Liver (tissue), 9 donors: ENCODE results near the gene ADCY2. TPM values are rescaled to one million over a fixed set of nuclear protein-coding genes. Genes with fewer than 3 reads are reported as not detected.

Source experiments
- DNase-seq: peaks from one replicate; pipeline ENCODE4 v3.0.0-alpha.2; 2017; ENCODE audit warnings: low spot score
- H3K27ac ChIP-seq, 2 donors: one replicate each; pipeline ENCODE4 v1.7.0; 2013; ENCODE audit warnings: inconsistent platforms in 2 of 2, low read length in 2 of 2, control low read depth in 1 of 2, low read depth in 1 of 2, mild to moderate bottlenecking in 1 of 2
- H3K27me3 ChIP-seq, 4 donors: one replicate each; pipeline versions ENCODE4 v1.6.1 to v1.7.0; 2013; ENCODE audit warnings: low read length in 3 of 4, inconsistent platforms in 1 of 4, mild to moderate bottlenecking in 1 of 4, moderate library complexity in 1 of 4; ENCODE audit not compliant: control insufficient read depth in 4 of 4, insufficient read depth in 4 of 4
- H3K36me3 ChIP-seq, 4 donors: one replicate each; pipeline versions ENCODE4 v1.6.1 to v1.7.0; 2013; ENCODE audit warnings: low read length in 3 of 4, mild to moderate bottlenecking in 3 of 4, low read depth in 1 of 4, moderate library complexity in 1 of 4; ENCODE audit not compliant: control insufficient read depth in 4 of 4, insufficient read depth in 3 of 4
- H3K4me1 ChIP-seq, 4 donors: one replicate each; pipeline versions ENCODE4 v1.6.1 to v1.7.0; 2013; ENCODE audit warnings: low read length in 3 of 4, mild to moderate bottlenecking in 3 of 4, moderate library complexity in 1 of 4; ENCODE audit not compliant: control insufficient read depth in 4 of 4, insufficient read depth in 4 of 4
- H3K4me3 ChIP-seq, 3 donors: one replicate each; pipeline versions ENCODE4 v1.6.1 to v1.7.0; 2013; ENCODE audit warnings: low read length in 3 of 3, control low read depth in 1 of 3, low read depth in 1 of 3, mild to moderate bottlenecking in 1 of 3
- H3K9ac ChIP-seq, 2 donors: one replicate each; pipeline ENCODE4 v1.7.0; 2013; ENCODE audit warnings: low read length in 2 of 2, mild to moderate bottlenecking in 2 of 2, moderate library complexity in 2 of 2, control low read depth in 1 of 2, low read depth in 1 of 2
- H3K9me3 ChIP-seq, 4 donors: one replicate each; pipeline versions ENCODE4 v1.6.1 to v1.7.0; 2013; ENCODE audit warnings: low read length in 3 of 4; ENCODE audit not compliant: control insufficient read depth in 4 of 4
- CTCF ChIP-seq: fragments of 150-350 bp; IDR thresholded peaks from 2 replicates; pipeline ENCODE4 v1.5.1; 2017; ENCODE audit warnings: improper control_type of control experiment, low read depth, low read length; ENCODE audit not compliant: missing input control
- EGR1 ChIP-seq, 2 donors: IDR thresholded peaks; 2 replicates each; pipeline ENCODE4 v1.6.1; 2016 to 2018; ENCODE audit warnings: antibody characterized with exemption in 2 of 2, low read depth in 2 of 2
- FOXA1 ChIP-seq: IDR thresholded peaks from 2 replicates; pipeline ENCODE4 v1.6.1; 2016; ENCODE audit warnings: antibody characterized with exemption
- FOXA2 ChIP-seq: IDR thresholded peaks from 2 replicates; pipeline ENCODE4 v1.6.1; 2016; ENCODE audit warnings: antibody characterized with exemption
- GABPA ChIP-seq, 2 donors: IDR thresholded peaks in 1 of 2; conservative IDR thresholded peaks in 1 of 2; 2 replicates each; pipeline ENCODE4 v1.6.1; 2016; ENCODE audit warnings: antibody characterized with exemption in 2 of 2, mild to moderate bottlenecking in 1 of 2, moderate library complexity in 1 of 2
- HNF4A ChIP-seq, 2 donors: conservative IDR thresholded peaks; 2 replicates each; pipeline ENCODE4 v1.6.1; 2016; ENCODE audit warnings: antibody characterized with exemption in 2 of 2, mild to moderate bottlenecking in 2 of 2
- HNF4G ChIP-seq: IDR thresholded peaks from 2 replicates; pipeline ENCODE4 v1.6.1; 2016; ENCODE audit warnings: antibody characterized with exemption
- JUND ChIP-seq, 2 donors: IDR thresholded peaks; 2 replicates each; pipeline ENCODE4 v1.6.1; 2016; ENCODE audit warnings: antibody characterized with exemption in 2 of 2
- NR2F2 ChIP-seq: IDR thresholded peaks from 2 replicates; pipeline ENCODE4 v1.6.1; 2016; ENCODE audit warnings: antibody characterized with exemption
- RAD21 ChIP-seq, 2 donors: IDR thresholded peaks; 2 replicates each; pipeline ENCODE4 v1.6.1; 2016; ENCODE audit warnings: antibody characterized with exemption in 2 of 2, mild to moderate bottlenecking in 2 of 2
- RXRA ChIP-seq, 2 donors: IDR thresholded peaks; 2 replicates each; pipeline ENCODE4 v1.6.1; 2017 to 2018; ENCODE audit warnings: antibody characterized with exemption in 2 of 2, mild to moderate bottlenecking in 1 of 2
- SP1 ChIP-seq: IDR thresholded peaks from 2 replicates; pipeline ENCODE4 v1.6.1; 2018; ENCODE audit warnings: antibody characterized with exemption, mild to moderate bottlenecking
- TAF1 ChIP-seq: conservative IDR thresholded peaks from 2 replicates; pipeline ENCODE4 v1.6.1; 2016; ENCODE audit warnings: antibody characterized with exemption, mild to moderate bottlenecking
- YY1 ChIP-seq: IDR thresholded peaks from 2 replicates; pipeline ENCODE4 v1.6.1; 2016; ENCODE audit warnings: antibody characterized with exemption, mild to moderate bottlenecking
- WGBS: extraction: QIAGEN DNeasy Blood & Tissue Kit; methylation state at CpG from one replicate; pipeline ENCODE4 v1.1.7; 2013; 5-methylcytosine and 5-hydroxymethylcytosine counted together
- polyA plus RNA-seq, 2 donors: library from polyadenylated mRNA; stranded (reverse) in 1 of 2; unstranded in 1 of 2; fragments of 200-250 nt in 1 of 2; fragments of >200 nt in 1 of 2; fragmentation: Nextera tagmentation in 1 of 2; extraction: Ambion mirVana in 1 of 2; gene quantifications; one replicate each; pipeline versions ENCODE4 v1.2.1 to v1.2.3, GENCODE V29; 2013 to 2015
- total RNA-seq, 2 donors: library from RNA; depleted of rRNA; stranded (reverse); fragments of >200 nt; gene quantifications; one replicate each; pipeline ENCODE4 v1.2.3, GENCODE V29; 2014
- TF ChIP-seq, protein P1 (sequence below): IDR thresholded peaks from 2 replicates; pipeline ENCODE4 v1.6.1; 2016; ENCODE audit warnings: antibody characterized with exemption
- TF ChIP-seq, protein P2 (sequence below): IDR thresholded peaks from 2 replicates; pipeline ENCODE4 v1.6.1; 2016; ENCODE audit warnings: antibody characterized with exemption
- donor health status: healthy.
- donor health status: healthy.
- donor health status: healthy.
- donor health status: healthy.
- donor health status: healthy.

ADCY2 gene
- total and polyA plus RNA-seq, 4 donors: not detected

DNA sequence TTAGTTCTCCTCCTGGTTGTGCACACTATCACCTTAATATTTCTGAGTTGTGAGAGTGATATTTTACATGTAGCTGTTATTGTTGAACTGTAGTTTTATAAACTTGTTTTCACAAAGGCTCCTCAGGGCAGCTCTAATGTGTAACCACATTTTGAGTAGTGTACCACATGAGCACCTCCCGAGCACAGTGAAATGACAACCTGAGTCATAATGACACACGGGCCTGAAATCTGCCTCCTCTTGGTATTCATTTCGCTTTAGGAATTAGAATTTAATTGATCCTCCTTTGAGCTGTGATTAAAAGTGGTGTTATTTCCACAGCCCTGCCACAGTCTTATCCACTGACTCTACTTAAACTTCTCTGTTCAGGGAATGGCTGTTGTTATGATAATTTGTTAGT is 480.9 kb downstream of the ADCY2 start:
- Histone ChIP-seq H3K36me3 (peaks cover 6 to 38% (median 30%) of the 10 kb centered on the region in 4 donors), H3K27ac (no peak overlapping the region), H3K9me3 (peaks cover 0 to 4% (median 0%) of the 10 kb centered on the region in 4 donors), H3K9ac (no peak overlapping the region), H3K4me3 (no peak overlapping the region), H3K27me3 (no peaks in the 10 kb centered on the region), H3K4me1 (peaks cover 5 to 27% (median 21%) of the 10 kb centered on the region in 4 donors)
- WGBS: 82% methylated on average over 3 of the region's 3 CpGs
- no peak for TF ChIP-seq RAD21 (IDR thresholded peaks at IDR 0.05)
- TF ChIP-seq TAF1: no peak
- TF ChIP-seq FOXA2: no peak
- TF ChIP-seq HNF4G: no peak
- TF ChIP-seq JUND (IDR thresholded peaks at IDR 0.05): no peak
- TF ChIP-seq, protein P1, sequence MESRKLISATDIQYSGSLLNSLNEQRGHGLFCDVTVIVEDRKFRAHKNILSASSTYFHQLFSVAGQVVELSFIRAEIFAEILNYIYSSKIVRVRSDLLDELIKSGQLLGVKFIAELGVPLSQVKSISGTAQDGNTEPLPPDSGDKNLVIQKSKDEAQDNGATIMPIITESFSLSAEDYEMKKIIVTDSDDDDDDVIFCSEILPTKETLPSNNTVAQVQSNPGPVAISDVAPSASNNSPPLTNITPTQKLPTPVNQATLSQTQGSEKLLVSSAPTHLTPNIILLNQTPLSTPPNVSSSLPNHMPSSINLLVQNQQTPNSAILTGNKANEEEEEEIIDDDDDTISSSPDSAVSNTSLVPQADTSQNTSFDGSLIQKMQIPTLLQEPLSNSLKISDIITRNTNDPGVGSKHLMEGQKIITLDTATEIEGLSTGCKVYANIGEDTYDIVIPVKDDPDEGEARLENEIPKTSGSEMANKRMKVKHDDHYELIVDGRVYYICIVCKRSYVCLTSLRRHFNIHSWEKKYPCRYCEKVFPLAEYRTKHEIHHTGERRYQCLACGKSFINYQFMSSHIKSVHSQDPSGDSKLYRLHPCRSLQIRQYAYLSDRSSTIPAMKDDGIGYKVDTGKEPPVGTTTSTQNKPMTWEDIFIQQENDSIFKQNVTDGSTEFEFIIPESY: no peak
- no peak for TF ChIP-seq HNF4A (conservative IDR thresholded peaks at IDR 0.05)
- TF ChIP-seq RXRA (IDR thresholded peaks at IDR 0.05): no peak
- TF ChIP-seq SP1: no peak
- no peak for TF ChIP-seq CTCF
- no peak for DNase-seq

DNA sequence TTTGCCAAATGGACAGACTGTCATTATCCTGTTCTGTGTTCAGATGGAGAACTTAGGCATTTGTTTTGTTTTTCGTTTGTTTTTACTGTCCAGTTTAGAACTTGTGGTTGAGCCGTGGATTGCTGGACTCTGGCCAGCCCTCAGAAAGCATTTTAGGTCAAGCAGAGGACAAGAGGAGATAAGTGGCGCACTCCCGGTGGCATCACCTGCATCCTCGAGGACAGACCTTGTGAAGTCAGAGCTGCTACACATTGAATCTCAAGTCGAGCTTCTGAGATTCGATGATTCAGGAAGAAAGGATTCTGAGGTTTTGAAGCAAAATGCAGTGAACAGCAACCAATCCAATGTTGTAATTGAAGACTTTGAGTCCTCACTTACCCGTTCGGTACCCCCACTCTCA is 481.9 kb downstream of the ADCY2 start:
- Histone ChIP-seq H3K9me3 (peaks cover 0 to 4% (median 0%) of the 10 kb centered on the region in 4 donors), H3K36me3 (peaks cover 8 to 40% (median 35%) of the 10 kb centered on the region in 4 donors), H3K27ac (peak overlapping the region; percentile 48 to 90), H3K9ac (no peak overlapping the region), H3K27me3 (no peaks in the 10 kb centered on the region), H3K4me3 (no peak overlapping the region), H3K4me1 (peaks cover 5 to 27% (median 21%) of the 10 kb centered on the region in 4 donors)
- no peak for TF ChIP-seq FOXA2
- no peak for TF ChIP-seq JUND (IDR thresholded peaks at IDR 0.05)
- TF ChIP-seq, protein P2, sequence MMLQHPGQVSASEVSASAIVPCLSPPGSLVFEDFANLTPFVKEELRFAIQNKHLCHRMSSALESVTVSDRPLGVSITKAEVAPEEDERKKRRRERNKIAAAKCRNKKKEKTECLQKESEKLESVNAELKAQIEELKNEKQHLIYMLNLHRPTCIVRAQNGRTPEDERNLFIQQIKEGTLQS: no peak
- no peak for TF ChIP-seq GABPA (IDR thresholded peaks at IDR 0.05 in 1 of 2, conservative IDR thresholded peaks at IDR 0.05 in 1 of 2)
- TF ChIP-seq TAF1: no peak
- no peak for TF ChIP-seq SP1
- TF ChIP-seq RXRA (IDR thresholded peaks at IDR 0.05): no peak
- no peak for TF ChIP-seq HNF4G
- WGBS: 36% methylated on average over 9 of the region's 9 CpGs
- no peak for DNase-seq

- Histone ChIP-seq H3K4me3 (no peak overlapping the region), H3K9me3 (peaks cover 0 to 4% (median 0%) of the 10 kb centered on the region in 4 donors), H3K27me3 (no peaks in the 10 kb centered on the region), H3K4me1 (peaks cover 5 to 27% (median 21%) of the 10 kb centered on the region in 4 donors), H3K27ac (peak overlapping the region; percentile 75 to 90), H3K36me3 (peaks cover 8 to 44% (median 41%) of the 10 kb centered on the region in 4 donors), H3K9ac (no peak overlapping the region)
- peak; percentile 20 for TF ChIP-seq SP1
- no peak for TF ChIP-seq CTCF
- TF ChIP-seq JUND (IDR thresholded peaks at IDR 0.05): peak in 1 of 2 donors; percentile 34
- peak; percentile 51 for TF ChIP-seq FOXA2
- TF ChIP-seq HNF4A (conservative IDR thresholded peaks at IDR 0.05): peak; percentile 14 to 46
- no peak for TF ChIP-seq YY1
- no peak for TF ChIP-seq EGR1 (IDR thresholded peaks at IDR 0.05; ENCODE audit: low read depth in 2 of 2)
- TF ChIP-seq, protein P1: no peak
- TF ChIP-seq RAD21 (IDR thresholded peaks at IDR 0.05): no peak
- TF ChIP-seq RXRA (IDR thresholded peaks at IDR 0.05): peak; percentile 88 to 92
- TF ChIP-seq NR2F2: no peak
- TF ChIP-seq FOXA1: peak; percentile 58
- TF ChIP-seq, protein P2: no peak
- no peak for TF ChIP-seq TAF1
- DNase-seq: no peak
Measured at GRCh38 chr5:7878381-7878873, 482.5 kb downstream of the ADCY2 start.
